A673 (cell line): ENCODE results near the gene ARHGAP22.

Experiments
- CTCF ChIP-seq: fragments of 300-800, 200-600 bp; sonication (generic); conservative IDR thresholded peaks from 2 replicates; pipeline ENCODE4 v1.5.1; 2017; ENCODE audit warnings: low read depth, mild to moderate bottlenecking, antibody characterized with exemption, low read length, moderate library complexity, mixed read lengths
- EZH2 ChIP-seq: fragments of 200-600 bp; sonication (generic); IDR thresholded peaks from 2 replicates; pipeline ENCODE4 v1.6.1; 2017; ENCODE audit warnings: borderline replicate concordance, low read depth, mild to moderate bottlenecking, mixed read lengths, antibody characterized with exemption, low read length; ENCODE audit not compliant: poor library complexity, severe bottlenecking

DNA sequence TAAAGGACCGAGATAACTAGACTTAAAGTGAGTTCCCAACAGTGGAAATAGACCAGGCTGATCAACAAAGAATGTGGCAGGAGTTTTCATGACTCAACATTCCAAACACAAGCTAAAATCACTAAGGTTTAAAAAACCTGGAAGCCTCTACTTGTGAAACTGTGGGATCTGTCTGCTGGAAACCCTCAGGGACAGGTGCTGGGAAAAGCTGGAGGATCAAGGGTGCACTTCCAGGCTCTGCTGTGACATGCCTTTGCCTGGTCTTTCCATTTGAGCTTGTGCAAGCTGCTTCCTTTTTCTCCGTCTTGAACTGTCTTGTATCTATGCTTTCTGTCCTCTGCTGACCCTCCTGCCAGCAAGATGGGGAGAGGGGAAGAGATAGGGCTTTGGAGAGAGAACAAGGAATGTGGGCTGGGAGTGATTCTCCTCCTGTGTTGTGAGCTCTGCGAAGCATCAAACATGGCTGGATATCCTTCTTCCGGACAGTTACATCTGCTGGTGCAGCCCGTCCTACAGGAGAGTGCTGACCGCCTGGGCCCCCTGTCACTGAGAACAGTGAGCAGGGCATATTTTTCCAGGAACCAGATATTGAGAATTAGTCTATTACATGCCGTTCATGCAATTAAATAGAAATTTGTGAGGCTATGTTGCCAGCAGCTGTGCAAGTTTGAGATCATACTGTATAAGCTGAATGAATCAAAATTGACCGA is 25.5 kb downstream of the ARHGAP22 start:
- TF ChIP-seq CTCF (no peak), EZH2 (no peak)
